HCEC 1CT (cell line): Measurements from ENCODE around the gene ARHGAP15.
"Not testable (repeated sequence)": the region's sequence is repeated elsewhere in the genome, so short reads cannot be mapped to it uniquely, and the experiment has no call there.

Experiments used
- DNase-seq: peaks from one replicate; pipeline ENCODE4 v3.0.0-alpha.2; 2017

The ARHGAP15 gene

GRCh38 chr2:143128681-143129580 lies at the start of gene ARHGAP15:
Gene ARHGAP15, plus strand, starts transcription at chr2:143129419.
- no peak for DNase-seq

- no peak for DNase-seq
These were observed 47.6 kb upstream of the ARHGAP15 start for GRCh38 chr2:143081616-143082015.

GRCh38 chr2:143083636-143084035 lies 45.6 kb upstream of the ARHGAP15 start:
- peak; percentile 79 for DNase-seq

- DNase-seq, result no peak
These were observed 44.8 kb upstream of the ARHGAP15 start for GRCh38 chr2:143084462-143084861.

- DNase-seq, result no peak
These were observed 44.0 kb upstream of the ARHGAP15 start for GRCh38 chr2:143085125-143085784.

GRCh38 chr2:143087033-143087432 lies 42.2 kb upstream of the ARHGAP15 start:
- DNase-seq, result no peak

GRCh38 chr2:143088388-143088787 lies 40.8 kb upstream of the ARHGAP15 start:
- no peak for DNase-seq

GRCh38 chr2:143089520-143089919 lies 39.7 kb upstream of the ARHGAP15 start:
- DNase-seq, result not testable (repeated sequence)

GRCh38 chr2:143110758-143111428 lies 18.3 kb upstream of the ARHGAP15 start:
- peak; percentile 55 for DNase-seq

GRCh38 chr2:143117225-143117624 lies 12.0 kb upstream of the ARHGAP15 start:
- DNase-seq, result no peak

GRCh38 chr2:143121079-143121478 lies 8.1 kb upstream of the ARHGAP15 start:
- no peak for DNase-seq

GRCh38 chr2:143121957-143122356 lies 7.3 kb upstream of the ARHGAP15 start:
- no peak for DNase-seq

- DNase-seq, result no peak
These were observed 5.3 kb upstream of the ARHGAP15 start for GRCh38 chr2:143123911-143124310.

GRCh38 chr2:143124445-143124844 lies 4.8 kb upstream of the ARHGAP15 start:
- DNase-seq, result no peak

- DNase-seq, result no peak
These were observed 3.5 kb upstream of the ARHGAP15 start for GRCh38 chr2:143125717-143126116.

- DNase-seq, result no peak
These were observed 3.1 kb downstream of the ARHGAP15 start for GRCh38 chr2:143132355-143132754.

GRCh38 chr2:143133783-143134182 lies 4.6 kb downstream of the ARHGAP15 start:
- DNase-seq, result no peak

- no peak for DNase-seq
These were observed 9.1 kb downstream of the ARHGAP15 start for GRCh38 chr2:143138292-143138691.

- no peak for DNase-seq
These were observed 10.7 kb downstream of the ARHGAP15 start for GRCh38 chr2:143139835-143140393.

- no peak for DNase-seq
These were observed 11.8 kb downstream of the ARHGAP15 start for GRCh38 chr2:143140864-143141661.

GRCh38 chr2:143142598-143142997 lies 13.4 kb downstream of the ARHGAP15 start:
- no peak for DNase-seq

GRCh38 chr2:143144813-143145455 lies 15.7 kb downstream of the ARHGAP15 start:
- DNase-seq, result no peak
